SJSA1 (cell line): ENCODE measurements around the gene UBAP1L. TPM values are rescaled to one million over a fixed set of nuclear protein-coding genes. Genes with fewer than 3 reads are reported as not detected.
"Not testable (repeated sequence)": the region's sequence is repeated elsewhere in the genome, so short reads cannot be mapped to it uniquely, and the experiment has no call there.

Experiments
- DNase-seq, 2 experiments: peaks; one replicate each; pipeline ENCODE4 v3.0.0-alpha.2; 2015 to 2020; ENCODE audit warnings: low spot score in 2 of 2, low read depth in 1 of 2
- H3K27ac ChIP-seq: fragments of 250-450 bp; sonication (Bioruptor Pico); 2 replicates; pipeline ENCODE4 v1.5.1; 2020; ENCODE audit warnings: mild to moderate bottlenecking, moderate library complexity
- H3K27me3 ChIP-seq: fragments of 250-450 bp; sonication (Bioruptor Pico); replicated peaks from 2 replicates; pipeline ENCODE4 v1.5.1; 2020; ENCODE audit warnings: mild to moderate bottlenecking, moderate library complexity
- H3K36me3 ChIP-seq: fragments of 250-450 bp; sonication (Bioruptor Pico); 2 replicates; pipeline ENCODE4 v1.5.1; 2020; ENCODE audit warnings: mild to moderate bottlenecking
- H3K4me1 ChIP-seq: fragments of 250-450 bp; sonication (Bioruptor Pico); replicated peaks from 2 replicates; pipeline ENCODE4 v1.6.1; 2021; ENCODE audit warnings: mild to moderate bottlenecking
- H3K4me3 ChIP-seq: fragments of 250-450 bp; sonication (Bioruptor Pico); 2 replicates; pipeline ENCODE4 v1.5.1; 2020; ENCODE audit warnings: mild to moderate bottlenecking
- H3K9me3 ChIP-seq: fragments of 250-450 bp; sonication (Bioruptor Pico); replicated peaks from 2 replicates; pipeline ENCODE4 v1.5.1; 2020; ENCODE audit warnings: mild to moderate bottlenecking
- total RNA-seq: library from RNA; depleted of rRNA; stranded (reverse); fragments of >200 nt; shearing (Covaris generic); gene quantifications from 2 replicates; pipeline ENCODE4 v1.2.3, GENCODE V29; 2014; rRNA removed

Gene UBAP1L
- 0.38 and 0.87 TPM in 2 replicates for total RNA-seq

DNA sequence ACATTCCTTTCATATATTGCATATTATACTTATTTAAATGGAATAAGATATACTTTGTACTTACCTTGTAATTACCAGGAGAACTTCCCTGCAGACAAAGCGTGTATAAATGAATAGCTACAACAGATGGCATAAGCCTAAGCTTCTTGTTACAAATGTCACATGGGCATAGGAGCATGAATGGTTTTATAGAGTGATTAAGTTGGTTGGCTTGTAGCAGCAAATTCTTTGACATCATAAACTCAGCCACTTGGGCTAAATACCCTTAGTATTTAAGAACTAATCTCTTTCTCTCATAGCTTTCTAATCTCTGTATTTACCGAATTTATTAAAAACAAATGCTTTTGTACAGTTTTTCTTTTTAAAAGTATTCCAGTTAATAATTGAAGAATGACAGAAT, at the start of gene UBAP1L:
Gene UBAP1L (minus strand): TSS at position 115 of the 400 bp plus-strand sequence. CDS start 8,985 bp downstream, outside the sequence.
- H3K27me3 ChIP-seq, result no peaks in the 10 kb centered on the region
- H3K4me1 ChIP-seq, result peaks cover 11% of the 10 kb centered on the region
- peaks cover 80% of the 10 kb centered on the region for H3K36me3 ChIP-seq
- H3K9me3 ChIP-seq, result no peaks in the 10 kb centered on the region
- no peak within 1 kb of the TSS for H3K27ac ChIP-seq
- H3K4me3 ChIP-seq, result no peak within 1 kb of the TSS
- no peak for DNase-seq

DNA sequence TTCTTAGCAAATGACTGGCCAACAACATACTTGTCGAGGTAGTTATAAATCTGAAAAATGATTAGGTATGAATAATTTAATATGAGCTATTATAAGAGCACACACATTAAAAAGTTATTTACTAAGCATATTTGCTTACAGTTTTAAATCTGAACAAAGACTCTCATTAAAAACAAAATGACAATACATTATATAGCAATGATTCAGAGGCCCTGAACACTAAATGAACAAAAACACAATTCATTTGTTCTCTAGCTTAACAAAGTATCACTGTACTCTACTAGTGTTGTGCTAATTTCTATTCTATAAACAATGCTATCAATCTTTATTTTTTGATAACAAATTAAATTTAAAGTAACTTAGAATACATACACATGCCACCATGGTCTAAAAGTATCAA, 49.1 kb upstream of the UBAP1L start:
- no peak overlapping the region for H3K4me3 ChIP-seq
- DNase-seq, result no peak
- H3K4me1 ChIP-seq, result no peaks in the 10 kb centered on the region
- H3K27ac ChIP-seq, result no peak overlapping the region
- H3K27me3 ChIP-seq, result no peaks in the 10 kb centered on the region
- peaks cover 48% of the 10 kb centered on the region for H3K36me3 ChIP-seq
- H3K9me3 ChIP-seq, result no peaks in the 10 kb centered on the region

DNA sequence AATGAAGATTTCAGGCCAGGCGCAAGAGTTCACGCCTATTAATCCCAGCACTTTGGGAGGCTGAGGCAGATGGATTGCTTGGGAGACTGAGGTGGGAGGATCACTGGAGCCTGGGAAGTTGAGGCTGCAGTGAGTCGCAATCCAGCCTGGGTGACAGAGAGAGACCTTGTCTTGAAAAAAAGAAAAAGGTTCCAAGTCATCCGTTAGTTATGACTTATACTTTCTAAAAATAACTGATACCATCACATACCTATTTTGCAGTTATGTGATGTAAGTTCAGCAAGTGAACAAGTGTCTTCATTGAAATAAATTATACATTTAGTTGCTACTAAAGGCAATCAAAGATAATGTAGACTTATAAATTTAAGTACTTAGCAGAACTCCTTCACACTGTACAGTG, 48.0 kb upstream of the UBAP1L start:
- H3K4me3 ChIP-seq, result no peak overlapping the region
- no peaks in the 10 kb centered on the region for H3K4me1 ChIP-seq
- no peaks in the 10 kb centered on the region for H3K9me3 ChIP-seq
- H3K36me3 ChIP-seq, result peaks cover 59% of the 10 kb centered on the region
- H3K27me3 ChIP-seq, result no peaks in the 10 kb centered on the region
- H3K27ac ChIP-seq, result no peak overlapping the region
- DNase-seq, result no peak

DNA sequence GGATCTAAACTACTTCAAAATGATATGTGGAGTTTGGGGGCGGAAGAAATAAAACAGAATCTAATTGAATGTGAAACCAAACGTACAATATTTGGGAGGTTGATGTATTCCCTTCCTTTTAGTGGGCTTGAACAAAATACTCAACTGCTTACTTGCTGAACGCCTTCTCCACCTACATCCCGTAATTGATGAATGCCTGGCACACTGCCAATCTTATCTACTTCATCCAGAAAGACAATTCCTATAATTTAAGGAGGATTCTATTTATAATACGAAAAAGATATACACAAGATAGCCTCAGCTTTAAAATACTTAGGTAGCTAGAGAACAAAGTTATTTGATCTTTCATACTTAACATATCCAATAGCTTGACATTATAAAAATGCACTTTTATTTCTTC, 41.7 kb upstream of the UBAP1L start:
- Histone ChIP-seq H3K9me3 (no peaks in the 10 kb centered on the region), H3K36me3 (peaks cover 82% of the 10 kb centered on the region), H3K27ac (no peak overlapping the region), H3K4me1 (no peaks in the 10 kb centered on the region), H3K4me3 (no peak overlapping the region), H3K27me3 (no peaks in the 10 kb centered on the region)
- no peak for DNase-seq

DNA sequence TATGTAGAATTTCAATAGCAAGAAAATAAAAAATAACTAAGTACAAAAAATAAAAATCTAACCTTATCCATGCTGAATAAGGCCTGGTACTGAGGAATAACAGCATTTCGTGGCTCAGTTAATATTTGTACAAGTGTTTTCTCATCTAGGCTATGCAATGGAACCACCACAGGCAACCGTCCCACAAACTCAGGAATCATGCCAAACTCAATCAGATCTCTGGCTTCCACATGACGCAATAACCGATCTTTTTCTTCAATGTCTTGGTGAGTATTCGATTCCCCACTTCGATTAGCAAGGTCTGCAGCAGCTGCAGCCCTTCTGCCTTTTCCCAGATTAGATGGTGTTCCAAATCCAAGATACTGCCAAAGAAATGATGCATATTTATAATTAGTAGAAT, 39.7 kb upstream of the UBAP1L start:
- DNase-seq, result no peak
- Histone ChIP-seq H3K4me1 (no peaks in the 10 kb centered on the region), H3K9me3 (no peaks in the 10 kb centered on the region), H3K27ac (no peak overlapping the region), H3K36me3 (peaks cover 88% of the 10 kb centered on the region), H3K4me3 (no peak overlapping the region), H3K27me3 (no peaks in the 10 kb centered on the region)

DNA sequence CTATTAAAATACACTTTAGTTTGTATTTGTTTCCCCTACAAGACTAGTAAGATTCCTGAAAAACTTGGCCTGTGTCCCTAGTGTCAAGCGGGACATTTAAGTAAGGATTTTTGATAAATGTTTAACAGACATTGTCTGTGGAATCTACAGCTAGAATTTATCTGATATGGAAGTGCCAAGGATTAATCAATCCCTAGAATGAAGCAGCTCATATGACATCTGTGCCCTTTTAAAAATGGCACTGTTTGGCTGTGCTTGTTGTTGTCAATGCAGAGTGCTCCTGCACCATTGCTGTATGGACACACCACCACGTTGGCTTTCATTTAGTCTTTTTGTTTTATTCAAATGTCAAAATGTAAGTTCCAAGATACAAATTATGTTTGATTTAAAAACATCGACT, 32.9 kb upstream of the UBAP1L start:
- Histone ChIP-seq H3K27ac (no peak overlapping the region), H3K4me3 (no peak overlapping the region), H3K27me3 (no peaks in the 10 kb centered on the region), H3K36me3 (peaks cover 37% of the 10 kb centered on the region), H3K9me3 (no peaks in the 10 kb centered on the region), H3K4me1 (no peaks in the 10 kb centered on the region)
- no peak for DNase-seq

DNA sequence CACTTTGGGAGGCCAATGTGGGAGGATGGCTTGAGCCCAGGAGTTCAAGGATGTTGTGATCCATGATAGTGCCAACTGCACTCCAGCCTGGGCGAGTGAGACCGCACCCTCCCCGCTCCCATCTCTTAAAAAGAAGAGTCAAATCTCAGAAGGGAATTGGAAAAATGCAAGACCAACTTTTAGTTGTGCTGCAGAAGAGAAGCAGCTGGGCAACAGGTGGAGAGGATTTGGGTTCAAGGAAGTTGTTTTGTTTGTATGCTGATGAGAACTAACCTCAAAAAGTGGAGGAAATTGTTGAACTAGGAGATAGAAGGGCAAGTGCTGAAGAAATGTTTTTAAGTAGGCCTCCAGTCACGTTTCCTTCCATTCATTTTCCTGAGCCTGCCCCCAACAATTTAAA, 31.4 kb upstream of the UBAP1L start:
- DNase-seq, result no peak
- no peaks in the 10 kb centered on the region for H3K4me1 ChIP-seq
- H3K27me3 ChIP-seq, result no peaks in the 10 kb centered on the region
- peaks cover 29% of the 10 kb centered on the region for H3K36me3 ChIP-seq
- H3K9me3 ChIP-seq, result no peaks in the 10 kb centered on the region
- no peak overlapping the region for H3K4me3 ChIP-seq
- no peak overlapping the region for H3K27ac ChIP-seq

DNA sequence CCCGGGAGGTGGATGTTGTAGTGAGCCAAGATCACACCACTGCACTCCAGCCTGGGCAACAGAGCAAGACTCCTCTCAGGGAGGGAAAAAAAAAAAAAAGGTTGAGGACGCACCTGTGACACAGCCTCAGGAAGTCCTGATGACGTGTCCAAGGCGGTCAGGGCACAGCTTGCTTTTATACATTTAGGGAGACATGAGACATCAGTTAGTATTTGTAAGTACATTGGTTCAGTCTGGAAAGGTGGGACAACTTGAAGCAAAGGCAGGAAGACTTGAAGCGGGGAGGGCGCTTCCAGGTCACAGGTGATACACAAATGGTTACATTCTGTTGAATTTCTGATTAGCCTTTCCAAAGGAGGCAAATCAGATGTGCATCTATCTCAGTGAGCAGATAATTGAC, 23.6 kb upstream of the UBAP1L start:
- H3K9me3 ChIP-seq, H3K4me3 ChIP-seq, DNase-seq, H3K27me3 ChIP-seq, H3K27ac ChIP-seq, H3K4me1 ChIP-seq, H3K36me3 ChIP-seq: not testable (repeated sequence)

DNA sequence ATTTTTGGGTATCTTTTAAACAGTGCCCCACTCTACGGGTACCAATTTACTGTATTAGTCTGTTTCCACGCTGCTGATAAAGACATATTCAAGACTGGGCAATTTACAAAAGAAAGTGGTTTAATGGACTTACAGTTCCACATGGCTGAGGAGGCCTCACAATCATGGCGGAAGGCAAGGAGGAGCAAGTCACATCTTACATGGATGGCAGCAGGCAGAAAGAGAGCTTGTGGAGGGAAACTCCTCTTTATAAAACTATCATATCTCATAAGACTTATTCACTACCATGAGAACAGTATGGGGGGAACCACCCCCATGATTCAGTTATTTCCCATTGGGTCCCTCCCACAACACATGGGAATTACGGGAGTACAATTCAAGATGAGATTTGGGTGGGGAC, 22.9 kb upstream of the UBAP1L start:
- H3K4me1 ChIP-seq, H3K36me3 ChIP-seq, H3K27ac ChIP-seq, H3K4me3 ChIP-seq, H3K9me3 ChIP-seq, DNase-seq, H3K27me3 ChIP-seq: not testable (repeated sequence)

DNA sequence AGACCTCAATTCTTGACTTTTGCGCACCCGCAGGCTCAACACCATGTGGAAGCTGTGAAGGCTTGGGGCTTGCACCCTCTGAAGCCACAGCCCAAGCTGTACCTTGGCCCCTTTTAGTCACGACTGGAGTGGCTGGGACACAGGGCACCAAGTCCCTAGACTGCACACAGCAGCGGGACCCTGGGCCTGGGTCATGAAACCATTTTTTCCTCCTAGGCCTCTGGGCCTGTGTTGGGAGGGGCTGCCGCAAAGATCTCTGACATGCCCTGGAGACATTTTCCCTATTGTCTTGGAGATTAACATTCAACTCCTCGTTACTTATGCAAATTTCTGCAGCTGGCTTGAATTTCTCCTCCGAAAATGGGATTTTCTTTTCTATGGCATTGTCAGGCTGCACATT, 22.1 kb upstream of the UBAP1L start:
- H3K9me3 ChIP-seq, H3K36me3 ChIP-seq, DNase-seq, H3K27me3 ChIP-seq, H3K4me3 ChIP-seq, H3K4me1 ChIP-seq, H3K27ac ChIP-seq: not testable (repeated sequence)

DNA sequence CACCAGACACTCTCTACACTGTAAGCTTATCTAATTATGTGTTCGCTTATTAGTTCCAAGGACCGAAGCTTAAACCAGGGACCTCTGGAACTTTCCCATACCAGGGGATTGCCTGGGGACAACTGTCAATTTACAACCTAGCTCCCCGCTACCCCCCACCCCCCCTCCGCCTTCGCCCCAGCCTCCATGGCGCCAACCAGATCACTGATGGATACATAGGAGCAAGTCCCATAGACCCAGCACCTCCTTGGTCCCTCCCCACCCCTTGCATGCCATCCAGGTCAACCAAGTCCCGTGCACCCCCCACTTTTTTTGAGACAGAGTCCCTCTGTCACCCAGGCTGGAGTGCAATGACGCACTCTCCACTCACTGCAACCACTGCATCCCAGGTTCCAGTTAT, 19.5 kb upstream of the UBAP1L start:
- no peak overlapping the region for H3K27ac ChIP-seq
- DNase-seq, result no peak
- H3K4me1 ChIP-seq, result peaks cover 13% of the 10 kb centered on the region
- H3K27me3 ChIP-seq, result no peaks in the 10 kb centered on the region
- H3K4me3 ChIP-seq, result no peak overlapping the region
- no peaks in the 10 kb centered on the region for H3K9me3 ChIP-seq
- peaks cover 21% of the 10 kb centered on the region for H3K36me3 ChIP-seq

DNA sequence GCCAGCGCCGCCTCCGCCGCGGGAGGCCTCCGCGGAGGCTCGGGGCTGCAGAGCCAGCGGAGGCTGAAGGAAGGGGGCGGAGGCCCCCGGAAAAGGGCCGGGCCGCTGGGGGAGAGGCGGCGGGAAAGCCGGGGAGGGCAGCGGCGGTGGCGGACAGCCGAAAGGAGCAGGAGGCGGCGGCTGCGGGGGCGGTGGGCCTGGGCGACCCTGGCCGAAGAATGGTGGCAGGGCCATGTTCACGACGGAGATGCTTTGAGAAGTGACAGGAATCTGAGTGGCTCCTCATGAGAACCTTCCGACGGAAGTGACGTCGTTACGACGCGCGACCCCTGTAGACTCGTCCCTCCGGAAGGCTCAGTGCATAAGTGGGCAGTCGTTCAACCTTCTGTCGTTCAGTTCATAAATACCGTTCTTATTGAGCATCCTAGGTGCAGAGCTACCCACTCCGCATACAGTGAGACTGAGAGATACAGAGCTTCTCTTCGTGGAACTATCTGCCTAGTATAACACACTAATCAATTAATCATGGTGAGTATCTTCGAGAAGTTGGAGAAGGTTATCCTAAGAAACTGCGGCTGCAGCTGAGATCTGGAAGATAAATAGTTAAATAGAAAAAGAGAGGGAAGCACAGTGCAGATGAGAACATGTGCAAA, 18.7 kb upstream of the UBAP1L start, which contains the start of gene PDCD7:
Gene PDCD7 (minus strand): TSS at position 261 of the 653 bp plus-strand sequence. CDS start 27 bp downstream, at position 234.
- Histone ChIP-seq H3K36me3 (peaks cover 29% of the 10 kb centered on the region), H3K9me3 (no peaks in the 10 kb centered on the region)
- DNase-seq, result peak; percentile 63 to 88

DNA sequence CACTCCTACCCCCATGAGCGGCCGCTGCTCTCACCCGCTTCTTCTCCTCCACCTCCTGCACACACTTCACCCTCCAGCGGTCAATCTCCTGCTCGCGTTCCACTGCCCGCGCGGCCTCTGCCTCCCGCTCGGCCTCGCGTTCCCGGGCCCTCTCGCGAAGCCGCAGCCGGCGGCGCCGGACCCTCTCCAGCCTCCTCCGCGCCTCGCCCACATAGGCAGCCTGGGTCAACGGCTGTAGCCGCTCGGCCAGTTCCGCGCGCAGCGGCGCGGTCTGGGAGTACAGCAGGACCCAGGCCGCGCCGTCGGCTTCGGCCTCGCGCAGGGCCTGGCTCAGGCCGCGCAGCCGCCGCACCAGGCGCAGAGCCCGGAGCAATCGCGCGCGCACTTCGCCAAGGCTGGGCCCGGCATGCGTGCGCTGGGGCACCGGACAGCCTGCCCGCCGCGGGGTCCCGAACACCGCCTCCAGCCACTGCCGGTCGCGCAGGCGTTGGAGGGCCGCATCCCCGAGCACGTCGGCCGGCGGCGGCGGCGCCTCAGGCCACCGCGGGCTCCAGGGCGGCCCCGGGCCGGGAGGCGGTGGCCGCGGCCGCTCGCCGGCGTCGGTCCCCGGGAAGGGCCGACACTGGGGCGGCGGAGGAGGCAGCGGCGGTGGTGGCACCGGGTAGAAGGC, 18.0 kb upstream of the UBAP1L start:
- H3K4me3 ChIP-seq, result peak overlapping the region; percentile 79
- H3K27ac ChIP-seq, result peak overlapping the region; percentile 54
- peak; percentile 43 to 55 for DNase-seq
- peaks cover 36% of the 10 kb centered on the region for H3K36me3 ChIP-seq
- no peaks in the 10 kb centered on the region for H3K27me3 ChIP-seq
- peaks cover 13% of the 10 kb centered on the region for H3K4me1 ChIP-seq
- H3K9me3 ChIP-seq, result no peaks in the 10 kb centered on the region

More for the DNA sequence above, 18.7 kb upstream of the UBAP1L start, which contains the start of gene PDCD7:
- peak within 1 kb of the TSS; percentile 54 for H3K27ac ChIP-seq
- no peaks in the 10 kb centered on the region for H3K27me3 ChIP-seq
- peaks cover 13% of the 10 kb centered on the region for H3K4me1 ChIP-seq
- H3K4me3 ChIP-seq, result peak within 1 kb of the TSS; percentile 79

DNA sequence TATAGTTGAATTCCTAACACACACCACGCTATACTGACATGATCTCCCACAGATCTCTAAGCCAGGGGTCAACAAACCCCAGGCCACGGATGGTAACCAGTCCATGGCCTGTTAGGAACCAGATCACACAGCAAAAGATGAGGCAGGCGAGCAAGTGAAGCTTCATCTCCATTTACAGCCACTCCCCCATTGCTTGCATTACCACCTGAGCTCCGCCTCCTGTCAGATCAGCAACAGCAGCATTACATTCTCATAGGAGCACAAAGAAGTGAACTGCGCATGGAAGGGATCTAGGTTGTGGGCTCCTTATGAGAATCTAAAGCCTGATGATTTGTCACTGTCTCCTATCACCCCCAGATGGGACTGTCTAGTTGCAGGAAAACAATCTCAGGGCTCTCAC, 15.9 kb upstream of the UBAP1L start:
- DNase-seq, result peak in 1 of 2 experiments; percentile 9
- Histone ChIP-seq H3K4me3 (no peak overlapping the region), H3K4me1 (peaks cover 13% of the 10 kb centered on the region), H3K27me3 (no peaks in the 10 kb centered on the region), H3K9me3 (no peaks in the 10 kb centered on the region), H3K36me3 (peaks cover 53% of the 10 kb centered on the region), H3K27ac (no peak overlapping the region)
